HG02610 (cell line): Measurements from ENCODE around the gene ATG101.

ENCODE experiments used
- ATAC-seq: cut with Tn5 transposase; IDR thresholded peaks from one replicate; pipeline ENCODE4 v1.9.1; 2021; ENCODE audit warnings: mild to moderate bottlenecking, moderate library complexity; ENCODE audit not compliant: unreplicated experiment

ATG101 gene

GRCh38 chr12:52041695-52042123 is 28.1 kb upstream of the ATG101 start:
- ATAC-seq: no peak

DNA sequence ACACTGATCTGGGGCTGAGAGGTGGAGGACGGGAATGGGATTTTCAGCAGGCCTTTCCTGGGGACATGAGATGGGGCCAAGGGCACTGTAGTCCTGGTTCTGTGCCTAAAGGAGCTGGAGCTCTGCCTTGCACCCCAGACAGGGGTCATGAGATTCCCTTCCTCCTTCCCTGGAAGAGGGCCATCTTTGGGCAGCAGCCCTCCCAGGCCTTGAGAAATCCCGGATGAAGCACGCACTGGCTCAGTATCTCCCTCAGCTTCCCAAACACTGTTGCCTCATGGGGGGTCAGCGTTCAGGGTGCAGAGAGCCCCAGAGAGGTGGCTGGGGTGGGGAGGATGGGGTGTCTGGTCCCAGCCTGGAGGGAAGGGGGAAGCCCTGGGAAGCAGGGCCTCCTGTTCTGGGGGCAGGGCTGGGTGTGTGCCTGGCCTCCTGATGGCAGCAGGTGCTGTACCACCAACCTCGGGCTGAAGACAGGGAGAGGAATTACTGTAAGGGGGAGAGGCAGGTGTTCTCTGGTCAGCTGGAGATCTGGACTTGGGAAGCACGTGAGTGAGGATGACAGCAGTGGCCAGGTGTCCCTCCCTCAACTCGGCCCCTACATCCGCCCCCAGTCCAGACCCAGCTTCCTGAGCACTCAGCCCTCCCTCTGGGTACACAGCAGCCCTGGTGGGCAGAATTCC is 26.9 kb upstream of the ATG101 start:
- no peak for ATAC-seq

DNA sequence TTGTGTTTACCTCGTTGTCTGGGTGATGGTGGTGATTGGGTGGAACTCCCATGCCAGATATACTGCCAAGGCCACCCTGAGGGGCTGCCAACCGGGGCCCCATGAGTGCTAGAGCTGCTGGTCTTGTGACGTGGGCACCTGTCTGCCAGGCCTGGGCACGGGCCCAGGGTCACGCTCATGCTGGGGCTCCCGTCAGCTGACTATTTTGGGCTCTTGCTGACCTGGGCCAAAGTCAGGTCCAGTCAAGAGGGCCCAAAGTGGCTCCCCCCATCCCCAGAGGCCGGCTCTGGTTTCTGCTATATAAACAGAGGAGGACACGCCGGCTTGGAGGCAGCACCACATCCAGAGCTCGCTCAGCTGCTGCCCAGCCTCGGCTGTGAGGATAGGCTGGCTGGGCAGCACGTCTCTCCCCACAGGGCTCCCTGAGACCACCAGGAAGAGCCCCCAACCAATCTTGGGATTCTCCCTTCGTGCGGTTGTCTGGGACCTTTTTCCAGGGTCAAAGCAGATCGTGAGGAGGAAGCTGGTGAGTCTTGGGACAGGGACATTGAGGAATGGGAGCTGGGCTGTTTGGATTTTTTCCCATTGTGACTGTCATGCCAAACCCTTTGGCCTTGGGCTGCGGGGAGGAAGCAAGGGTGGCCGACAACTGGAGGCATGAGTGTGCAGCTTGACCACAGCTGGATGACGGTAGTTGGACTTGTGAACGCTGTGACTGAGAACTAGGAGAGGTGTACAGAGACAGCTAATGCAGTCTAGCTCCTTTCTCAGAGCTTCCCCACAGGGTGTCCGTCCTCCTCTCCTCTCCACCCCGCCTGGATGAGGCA is 26.2 kb upstream of the ATG101 start:
- ATAC-seq: no peak

GRCh38 chr12:52044292-52044983 is 25.3 kb upstream of the ATG101 start:
- no peak for ATAC-seq

GRCh38 chr12:52045794-52046199 is 24.0 kb upstream of the ATG101 start:
- no peak for ATAC-seq

DNA sequence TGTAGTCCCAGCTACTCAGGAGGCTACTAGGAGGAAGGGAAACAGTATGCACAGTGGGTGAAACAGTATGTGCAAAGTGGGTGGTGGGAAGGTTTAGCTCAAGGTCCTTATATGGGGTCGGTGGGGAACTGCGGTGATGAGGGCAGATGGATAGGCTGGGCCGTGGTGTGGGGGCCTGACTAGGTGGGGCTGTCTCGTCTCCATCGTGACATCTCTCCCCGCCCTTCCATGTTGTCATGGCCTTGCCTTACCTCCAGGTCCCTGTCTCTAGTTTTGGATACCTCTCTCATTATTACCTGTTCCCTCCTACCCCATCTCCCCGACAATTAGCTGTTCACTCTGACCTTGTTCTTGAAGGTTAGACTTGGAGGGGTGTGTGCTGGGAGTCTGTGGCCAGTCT is 22.9 kb upstream of the ATG101 start:
- ATAC-seq: no peak

GRCh38 chr12:52049286-52049685 is 20.5 kb upstream of the ATG101 start:
- ATAC-seq: no peak

DNA sequence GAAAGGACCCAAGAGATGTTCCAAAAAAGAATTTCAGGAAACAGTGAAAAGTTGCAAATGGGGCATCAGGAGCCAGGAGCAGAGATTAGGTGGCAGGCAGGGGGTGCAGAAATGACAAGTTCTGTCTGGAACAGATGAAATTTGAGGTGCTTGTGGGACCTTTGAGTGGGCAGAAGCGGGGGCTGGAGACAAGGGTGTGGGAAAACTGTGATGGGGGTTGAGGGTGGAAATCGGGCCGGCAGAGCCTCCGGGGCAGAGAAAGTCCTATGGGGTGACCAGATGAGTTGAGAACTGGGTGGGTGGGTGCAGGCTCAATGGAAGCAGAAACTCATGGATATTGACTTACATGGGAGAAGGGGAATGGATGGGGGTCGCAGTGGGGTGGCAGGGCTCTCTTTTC is 20.1 kb upstream of the ATG101 start:
- no peak for ATAC-seq

GRCh38 chr12:52050116-52050757 is 19.5 kb upstream of the ATG101 start:
- no peak for ATAC-seq

GRCh38 chr12:52050758-52051541 is 18.8 kb upstream of the ATG101 start, which contains the start of gene NR4A1:
Gene NR4A1, plus strand, starts transcription at chr12:52051442. Its CDS starts 2,887 bp downstream, at chr12:52054329.
- peak; percentile 83 for ATAC-seq

GRCh38 chr12:52052468-52053186 is 17.2 kb upstream of the ATG101 start:
- ATAC-seq: no peak

DNA sequence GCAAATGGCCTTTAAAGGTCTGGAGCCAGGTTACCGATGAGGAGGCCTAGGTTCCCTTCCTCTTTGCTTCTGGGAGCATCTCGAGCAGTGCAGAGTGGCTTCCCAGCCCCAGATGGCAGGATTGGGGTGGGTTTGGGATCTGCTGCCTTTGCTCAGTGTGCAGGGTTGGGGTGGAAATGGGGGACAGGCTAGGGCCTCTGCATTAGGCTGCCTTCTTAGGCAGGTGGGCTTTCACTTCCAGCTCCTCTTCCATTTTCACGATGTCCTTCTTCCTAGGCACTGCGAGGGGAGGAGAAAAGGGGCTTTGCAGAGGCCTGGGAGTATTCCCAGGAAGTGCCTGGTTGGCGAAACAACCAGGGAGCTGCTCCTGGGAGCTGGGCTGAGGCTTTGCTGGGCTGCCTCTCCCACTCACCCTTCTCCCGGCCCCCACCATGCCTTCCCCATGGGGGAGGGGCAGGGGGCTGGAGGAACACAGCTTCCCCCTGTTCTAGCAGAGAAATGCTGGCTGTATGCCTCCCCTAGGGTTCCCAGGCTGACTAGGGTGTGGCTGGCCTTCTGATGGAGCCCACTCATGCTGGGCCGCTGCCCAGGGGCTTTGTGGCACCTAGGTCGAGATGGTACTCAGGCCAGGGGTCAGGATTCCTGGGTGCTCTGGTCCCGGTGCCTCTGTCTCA is 16.1 kb upstream of the ATG101 start:
- ATAC-seq: no peak

- ATAC-seq: no peak
These were observed 15.4 kb upstream of the ATG101 start for GRCh38 chr12:52054231-52054832.

DNA sequence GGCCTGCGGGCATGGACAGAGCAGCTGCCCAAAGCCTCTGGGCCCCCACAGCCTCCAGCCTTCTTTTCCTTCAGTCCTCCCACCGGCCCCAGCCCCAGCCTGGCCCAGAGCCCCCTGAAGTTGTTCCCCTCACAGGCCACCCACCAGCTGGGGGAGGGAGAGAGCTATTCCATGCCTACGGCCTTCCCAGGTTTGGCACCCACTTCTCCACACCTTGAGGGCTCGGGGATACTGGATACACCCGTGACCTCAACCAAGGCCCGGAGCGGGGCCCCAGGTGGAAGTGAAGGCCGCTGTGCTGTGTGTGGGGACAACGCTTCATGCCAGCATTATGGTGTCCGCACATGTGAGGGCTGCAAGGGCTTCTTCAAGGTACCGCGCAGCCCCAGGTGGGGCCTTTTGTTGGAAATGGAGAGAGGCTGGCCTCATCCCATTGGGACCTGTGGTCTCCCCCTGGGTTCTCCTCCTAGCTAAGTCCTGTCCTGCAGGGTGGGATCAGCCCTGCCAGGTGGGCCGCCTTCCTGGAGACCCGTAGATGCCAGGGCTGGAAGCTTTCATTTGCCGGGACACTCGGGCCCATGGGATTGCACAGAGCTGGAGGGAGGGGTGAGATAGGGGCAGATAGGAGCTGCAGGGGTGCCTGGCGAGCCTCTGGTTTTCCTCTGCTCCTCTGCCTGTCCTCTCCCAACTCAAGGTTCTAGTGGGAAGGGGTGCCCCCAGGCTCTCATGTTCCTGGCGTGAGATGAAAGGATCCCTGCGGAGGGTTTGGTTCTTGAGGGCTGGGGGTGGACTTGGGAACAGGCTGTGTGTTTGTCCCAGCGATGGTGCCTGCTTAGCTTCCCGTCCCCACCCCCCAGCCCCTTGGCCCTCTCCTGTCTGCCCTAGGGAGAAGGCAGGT is 14.7 kb upstream of the ATG101 start:
- ATAC-seq: no peak

DNA sequence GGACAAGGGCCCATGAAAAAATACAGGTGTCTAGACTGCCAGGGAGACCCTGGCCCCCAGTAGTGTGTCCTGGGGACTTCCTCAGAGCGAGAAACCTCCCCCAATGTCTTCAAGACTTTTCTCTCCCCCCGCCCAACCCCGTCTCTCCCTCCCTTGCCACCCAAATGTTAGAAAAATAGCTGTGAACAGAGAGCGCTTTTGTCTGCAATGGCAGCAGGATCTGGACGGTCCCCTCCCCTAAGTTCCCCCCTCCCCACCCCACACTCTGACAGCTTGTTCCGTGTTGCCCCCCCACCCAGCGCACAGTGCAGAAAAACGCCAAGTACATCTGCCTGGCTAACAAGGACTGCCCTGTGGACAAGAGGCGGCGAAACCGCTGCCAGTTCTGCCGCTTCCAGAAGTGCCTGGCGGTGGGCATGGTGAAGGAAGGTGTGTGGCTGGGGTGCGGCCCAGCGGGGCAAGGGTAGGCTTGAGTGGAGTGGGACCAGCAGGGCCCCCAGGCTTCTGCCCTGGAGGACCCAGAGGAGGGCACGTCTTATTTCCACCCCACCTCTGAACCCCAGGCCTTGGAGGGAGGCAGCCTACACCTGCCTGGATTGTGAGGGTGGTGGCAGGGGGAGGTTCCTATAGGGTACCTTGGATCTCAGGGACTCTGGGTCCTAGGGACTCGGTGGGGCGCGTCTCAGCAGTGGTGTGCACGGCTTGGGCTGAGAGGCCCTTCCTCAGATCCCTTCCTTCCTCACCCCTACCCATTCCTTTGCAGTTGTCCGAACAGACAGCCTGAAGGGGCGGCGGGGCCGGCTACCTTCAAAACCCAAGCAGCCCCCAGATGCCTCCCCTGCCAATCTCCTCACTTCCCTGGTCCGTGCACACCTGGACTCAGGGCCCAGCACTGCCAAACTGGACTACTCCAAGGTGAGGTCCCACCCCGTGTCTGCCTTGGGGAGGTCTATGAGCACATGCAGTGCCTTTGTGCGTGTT is 13.8 kb upstream of the ATG101 start:
- ATAC-seq: no peak

- ATAC-seq: no peak
These were observed 12.8 kb upstream of the ATG101 start for GRCh38 chr12:52056801-52057637.
